Inferior parietal cortex (tissue), 1 donor: ENCODE data around the gene EIF4E1B.

Experiments used
- DNase-seq: peaks from one replicate; pipeline ENCODE4 v3.0.0-alpha.2; 2016; ENCODE audit errors: extremely low spot score

The EIF4E1B gene

DNA sequence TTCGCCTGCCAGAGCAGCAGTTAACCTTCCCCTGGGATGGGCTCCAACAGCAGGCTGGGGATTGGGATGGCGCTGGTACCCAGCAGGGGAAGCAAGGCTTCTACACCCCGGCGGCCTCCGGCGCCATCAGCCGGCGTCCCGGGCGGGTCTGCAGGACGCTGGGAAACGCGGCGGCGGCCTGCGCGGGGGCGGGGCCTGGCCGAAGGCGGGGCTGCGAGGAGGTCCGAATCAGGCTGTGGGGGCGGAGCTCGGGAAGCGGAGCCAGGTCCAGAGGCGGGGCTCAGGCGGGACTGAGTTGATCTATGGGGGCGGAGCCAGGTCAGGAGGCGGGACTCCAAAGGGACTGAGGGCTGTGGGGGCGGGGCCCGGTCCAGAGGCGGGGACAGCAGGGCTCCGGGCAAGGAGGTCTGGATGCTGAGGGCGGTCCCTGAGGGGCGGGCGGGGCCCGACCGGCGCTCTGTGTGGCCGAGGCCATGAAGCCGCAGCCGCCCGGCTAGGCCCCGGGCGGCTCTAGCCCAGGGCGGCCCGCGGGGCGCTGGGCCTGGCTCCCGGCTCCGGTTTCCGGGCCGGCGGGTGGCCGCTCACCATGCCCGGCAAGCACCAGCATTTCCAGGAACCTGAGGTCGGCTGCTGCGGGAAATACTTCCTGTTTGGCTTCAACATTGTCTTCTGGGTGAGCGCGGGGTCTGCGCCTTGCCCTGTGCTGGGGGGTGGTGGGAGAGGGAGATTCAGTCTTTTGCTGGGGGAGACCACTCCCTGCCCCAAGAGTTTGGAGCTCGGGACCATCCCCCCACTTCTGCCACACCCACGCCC lies 16.8 kb downstream of the EIF4E1B start, which contains the start of gene TSPAN17:
TSS of gene TSPAN17 (plus strand) at position 455 of the 813 bp plus-strand sequence. CDS start at position 587, 132 bp downstream.
- peak; percentile 96 for DNase-seq

DNA sequence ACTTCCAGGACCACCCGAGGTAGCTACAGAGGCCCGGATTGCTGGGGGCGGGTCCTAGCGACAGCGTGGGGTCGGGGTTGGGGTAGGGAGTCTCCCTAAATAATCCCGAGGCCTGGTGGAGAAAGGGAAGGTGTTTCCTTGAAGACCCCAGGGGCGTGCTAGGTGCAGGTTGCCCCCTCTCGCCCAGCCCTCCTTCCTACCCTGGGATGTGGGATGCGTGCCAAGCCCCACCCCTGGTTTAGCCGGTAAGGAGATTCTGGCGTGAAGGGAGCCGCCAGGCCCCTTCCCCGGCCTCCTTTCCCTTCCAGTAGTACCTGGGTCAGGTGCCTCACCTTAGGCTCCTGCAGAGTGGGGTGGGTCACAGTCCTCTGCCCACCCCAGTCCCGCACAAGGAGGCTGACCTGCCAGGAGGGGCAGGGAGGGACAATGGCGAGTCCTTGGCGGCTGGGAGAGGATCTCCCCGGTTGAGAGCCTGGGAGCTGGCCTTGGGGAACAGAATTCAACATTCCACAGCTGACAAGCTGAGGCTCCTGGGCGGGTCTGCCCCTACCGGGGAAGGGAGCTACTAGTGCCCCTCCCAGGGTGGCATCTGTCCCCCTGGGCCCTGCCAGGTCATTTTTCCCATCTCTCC lies 17.5 kb downstream of the EIF4E1B start:
- no peak for DNase-seq

DNA sequence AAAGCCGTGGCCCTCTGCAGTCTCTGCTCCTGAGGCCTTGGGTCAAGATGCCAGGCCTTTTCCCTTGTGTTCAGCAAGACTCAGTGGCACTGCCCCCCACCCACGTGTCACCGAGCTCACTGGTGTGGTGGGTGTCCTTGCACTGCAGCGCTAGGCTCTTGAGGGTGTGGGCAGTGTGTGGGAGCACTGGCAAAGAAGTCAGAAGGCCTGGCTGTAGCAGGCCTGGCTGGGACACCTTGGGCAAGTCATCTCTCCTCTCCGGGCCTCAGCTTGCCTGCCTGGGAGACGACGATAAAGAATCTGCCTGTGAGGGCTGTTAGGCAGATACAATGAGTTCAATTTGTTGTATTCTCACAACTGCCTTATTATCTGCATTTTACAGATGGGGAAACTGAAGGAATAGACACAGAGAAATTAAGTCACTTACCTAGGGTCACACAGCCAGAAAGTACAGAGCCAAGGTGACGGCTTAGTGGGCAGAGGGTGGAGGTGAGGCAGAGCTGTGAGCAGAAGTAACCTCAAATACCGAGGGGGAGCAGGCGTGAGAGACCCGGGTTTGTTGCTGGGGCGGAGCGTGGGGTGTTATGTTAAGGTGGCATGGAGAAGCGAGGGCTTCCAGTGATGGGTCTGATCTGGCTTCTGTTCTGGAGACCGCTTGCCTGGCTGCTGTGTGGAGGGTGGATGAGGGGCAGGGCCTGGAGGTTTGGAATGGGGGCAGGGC lies 18.2 kb downstream of the EIF4E1B start:
- no peak for DNase-seq

DNA sequence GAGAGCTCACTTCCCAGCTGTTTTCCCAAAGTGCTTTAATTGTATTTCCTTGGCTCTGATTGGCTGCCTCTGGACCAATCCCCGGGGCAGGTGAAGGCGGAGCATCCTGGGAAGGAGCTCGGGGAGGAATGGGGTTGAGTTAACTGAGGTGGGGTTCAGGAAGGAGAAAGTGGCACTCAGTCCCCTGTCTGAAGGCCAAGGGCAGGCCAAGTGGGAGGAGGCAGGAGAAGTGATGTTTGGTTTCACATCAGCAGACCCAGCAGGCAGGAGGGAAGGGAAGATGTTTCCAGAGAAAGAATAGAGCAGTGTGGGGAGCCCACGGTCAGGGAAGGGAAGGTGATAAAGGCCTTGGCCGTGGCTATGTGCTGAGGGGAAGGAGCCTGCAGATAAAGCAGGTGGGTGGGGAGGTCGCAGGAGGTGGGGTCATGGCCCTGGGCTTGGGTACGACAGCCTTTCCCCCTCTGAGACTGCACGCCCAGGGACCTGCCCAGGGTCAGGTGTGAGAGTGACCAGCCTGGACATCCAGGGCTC lies 19.9 kb downstream of the EIF4E1B start:
- no peak for DNase-seq

DNA sequence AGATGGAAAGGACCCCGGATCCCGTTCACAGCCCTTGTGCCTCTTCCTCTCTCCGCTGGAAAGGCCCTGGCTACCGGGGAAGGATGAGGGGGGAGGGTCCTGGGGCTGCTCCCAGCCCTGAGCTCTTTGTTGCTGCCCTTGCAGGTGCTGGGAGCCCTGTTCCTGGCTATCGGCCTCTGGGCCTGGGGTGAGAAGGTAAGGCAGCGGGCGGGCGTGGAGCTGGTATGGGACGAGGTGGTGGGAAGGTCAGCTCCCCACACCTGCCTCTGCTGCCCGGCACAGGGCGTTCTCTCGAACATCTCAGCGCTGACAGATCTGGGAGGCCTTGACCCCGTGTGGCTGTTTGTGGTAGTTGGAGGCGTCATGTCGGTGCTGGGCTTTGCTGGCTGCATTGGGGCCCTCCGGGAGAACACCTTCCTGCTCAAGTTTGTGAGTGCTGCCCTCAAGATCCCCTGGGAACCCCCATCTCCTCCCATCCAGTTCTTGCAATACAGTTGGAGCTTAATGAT lies 21.1 kb downstream of the EIF4E1B start:
- no peak for DNase-seq

DNA sequence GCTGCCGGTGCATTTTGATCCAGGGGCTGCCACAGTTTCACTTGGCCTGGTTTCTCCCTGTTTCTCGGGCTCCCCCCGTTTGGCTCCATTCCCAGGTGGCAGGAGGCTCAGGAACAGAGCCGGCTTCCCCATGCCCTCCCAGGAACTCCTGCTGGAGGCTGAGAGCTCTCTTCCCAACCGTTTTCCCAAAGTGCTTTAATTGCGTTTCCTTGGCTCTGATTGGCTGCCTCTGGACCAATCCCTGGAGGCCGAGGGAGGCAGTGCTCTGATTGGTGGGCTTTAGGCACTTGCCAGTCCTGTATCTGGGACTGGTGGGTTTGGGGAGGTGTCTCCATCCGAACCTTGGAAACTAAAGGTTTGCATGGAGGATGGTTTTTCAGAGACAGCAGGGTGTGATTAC lies 21.7 kb downstream of the EIF4E1B start:
- peak; percentile 73 for DNase-seq

DNA sequence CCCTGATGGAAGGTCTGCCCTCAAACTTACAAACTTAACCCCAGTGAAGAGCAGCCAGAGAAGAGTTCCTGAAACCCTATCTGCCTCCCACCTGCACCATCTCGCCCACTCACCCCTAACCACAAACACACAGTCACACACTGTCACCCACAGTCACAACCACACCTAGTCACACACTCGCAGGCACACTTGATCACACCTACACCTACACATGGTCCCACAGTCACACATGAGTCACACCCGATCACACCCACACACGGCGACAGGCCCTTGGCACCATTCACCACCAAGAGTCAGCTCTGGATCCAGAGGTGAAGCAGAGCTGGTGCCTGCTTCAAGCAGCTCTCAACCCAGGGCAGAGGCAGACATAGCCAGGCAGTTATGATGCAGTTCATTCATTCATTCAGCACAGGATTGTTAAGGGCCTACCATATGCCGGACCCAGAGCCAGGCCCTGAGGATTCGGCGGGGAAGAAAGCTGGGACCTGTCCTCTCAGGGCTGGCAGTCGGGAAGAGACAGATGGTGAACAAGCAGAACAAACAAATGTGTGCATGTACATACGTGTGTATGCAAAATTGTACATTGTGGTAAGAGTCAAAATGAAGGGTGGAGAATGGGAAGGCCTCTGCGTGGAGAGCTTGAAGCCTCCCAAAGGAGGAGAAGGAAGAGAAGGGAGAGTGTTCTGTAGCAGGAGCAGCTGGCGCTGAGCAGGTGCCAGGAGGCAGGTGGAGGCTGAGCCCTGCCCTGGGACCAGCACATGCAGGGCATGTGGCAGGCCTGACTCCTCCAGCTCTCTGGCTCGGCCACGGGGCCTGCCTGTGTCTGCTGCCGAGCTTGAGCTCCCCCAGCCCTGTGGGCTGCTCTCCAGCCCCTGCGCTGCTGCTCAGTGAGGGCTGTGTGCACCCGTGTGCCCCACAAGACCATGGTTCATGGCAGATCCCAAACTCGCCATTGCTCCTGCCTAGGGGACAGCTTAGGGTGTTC lies 23.2 kb downstream of the EIF4E1B start:
- no peak for DNase-seq

DNA sequence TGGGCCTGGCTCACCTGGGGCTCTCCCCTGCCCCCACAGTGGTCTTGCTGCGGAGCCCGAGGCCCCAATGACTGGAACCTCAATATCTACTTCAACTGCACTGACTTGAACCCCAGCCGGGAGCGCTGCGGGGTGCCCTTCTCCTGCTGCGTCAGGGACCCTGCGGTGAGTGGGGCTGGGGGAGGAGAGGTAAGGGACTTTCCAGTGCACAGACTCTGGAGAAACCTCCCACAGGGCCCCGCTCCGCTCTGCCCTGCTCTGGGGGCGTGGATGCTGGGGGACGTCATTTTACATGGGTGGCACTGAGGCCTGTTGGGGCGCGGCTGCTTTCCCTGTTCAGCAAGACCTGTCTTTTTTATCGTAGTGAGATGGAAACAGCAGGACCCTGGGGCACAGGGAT lies 24.4 kb downstream of the EIF4E1B start:
- no peak for DNase-seq

DNA sequence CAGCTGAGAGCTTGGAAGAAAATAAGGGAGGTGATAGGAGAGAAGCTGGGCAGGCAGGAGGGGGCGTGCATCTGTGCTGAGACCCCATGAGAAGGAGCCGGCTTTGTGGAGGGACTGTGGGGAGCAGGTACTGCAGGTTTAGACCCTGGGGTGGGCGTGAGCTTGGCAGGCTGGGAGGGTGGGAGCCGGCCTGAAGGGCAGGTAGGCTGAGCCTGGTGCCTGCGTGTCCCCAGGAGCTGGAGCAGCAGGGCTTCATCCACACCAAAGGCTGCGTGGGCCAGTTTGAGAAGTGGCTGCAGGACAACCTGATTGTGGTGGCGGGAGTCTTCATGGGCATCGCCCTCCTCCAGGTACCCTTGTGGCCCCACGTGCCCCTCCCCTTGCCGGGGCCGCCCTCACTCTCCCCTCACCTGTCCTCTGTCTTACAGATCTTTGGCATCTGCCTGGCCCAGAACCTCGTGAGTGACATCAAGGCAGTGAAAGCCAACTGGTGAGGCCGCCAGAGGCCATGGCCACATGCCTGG lies 26.1 kb downstream of the EIF4E1B start:
- no peak for DNase-seq

DNA sequence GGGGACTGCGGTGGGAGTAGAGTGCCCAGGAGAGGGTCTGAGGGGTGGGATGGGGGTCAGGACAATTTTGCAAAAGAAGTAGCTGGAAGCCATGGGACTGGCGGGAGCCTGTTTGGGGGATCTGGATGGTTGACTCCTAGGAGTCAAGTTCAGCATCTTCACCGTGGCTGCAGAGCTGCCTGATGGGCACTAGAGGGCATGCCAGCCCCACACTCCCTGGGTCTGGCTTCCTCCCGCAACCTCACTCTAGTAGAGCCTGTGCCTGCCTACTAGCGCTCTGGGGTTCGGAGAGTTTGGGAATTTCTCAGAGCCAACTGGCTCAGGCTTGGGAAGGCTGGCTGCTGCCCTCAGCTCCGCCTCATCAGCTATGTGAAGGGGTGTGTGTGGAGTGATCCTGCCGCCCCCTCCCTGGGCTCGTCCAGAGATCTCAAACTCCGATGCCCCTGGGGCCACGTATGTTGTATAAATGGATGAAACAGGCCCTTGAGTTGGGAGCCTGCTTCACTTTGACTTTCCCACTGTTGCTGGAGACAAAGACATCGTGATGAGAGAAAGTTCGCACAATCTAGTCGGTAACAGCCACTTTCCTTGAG lies 27.6 kb downstream of the EIF4E1B start:
- DNase-seq: peak; percentile 71

DNA sequence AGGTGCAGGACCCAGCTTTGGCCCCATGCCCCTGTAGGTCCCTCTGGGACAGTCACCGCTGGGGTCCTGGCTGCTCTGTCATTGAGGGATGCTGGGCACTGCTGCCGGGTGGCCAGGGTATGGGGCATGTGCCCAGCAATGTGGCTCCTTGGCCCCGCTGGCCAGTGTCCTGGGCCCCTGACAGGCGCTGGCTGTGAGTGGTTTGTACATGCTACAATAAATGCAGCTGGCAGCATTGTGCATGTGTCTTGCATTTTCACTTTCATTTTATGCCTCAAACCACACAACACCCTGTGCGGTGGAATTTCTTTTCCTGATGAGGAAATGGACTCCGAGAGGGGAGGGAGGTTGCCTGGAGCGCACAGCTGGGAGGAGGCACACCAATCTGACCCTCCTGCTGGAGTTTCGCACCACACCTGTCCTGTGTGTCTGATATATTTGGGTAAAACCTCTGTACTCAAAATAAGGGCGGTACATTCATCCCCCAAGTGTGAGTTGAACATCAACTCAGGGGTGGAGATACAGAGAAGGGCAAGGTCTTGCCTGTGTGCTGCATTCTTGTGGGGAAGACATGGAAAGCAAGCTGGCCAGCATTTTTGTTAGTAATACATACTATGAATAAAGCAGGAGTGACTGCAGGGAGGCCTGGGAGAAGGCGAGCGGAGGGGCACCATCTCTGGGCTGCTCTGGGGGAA lies 28.5 kb downstream of the EIF4E1B start:
- DNase-seq: no peak

DNA sequence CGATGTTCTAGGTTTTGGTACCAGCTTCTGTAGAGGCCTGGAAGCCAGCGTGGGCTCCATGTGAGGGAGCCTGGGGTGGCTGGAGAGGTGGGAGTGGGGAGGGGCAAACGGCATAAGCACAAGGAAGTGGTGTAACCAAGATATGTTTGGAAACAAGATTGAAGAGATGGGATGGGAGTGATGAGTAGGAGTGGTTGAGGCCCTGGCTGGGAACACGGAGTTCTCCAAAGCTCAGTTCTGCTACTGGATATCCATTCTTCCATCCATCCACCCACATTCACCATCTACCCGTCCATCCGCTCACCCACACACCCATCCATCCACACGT lies 29.0 kb downstream of the EIF4E1B start:
- DNase-seq: no peak

DNA sequence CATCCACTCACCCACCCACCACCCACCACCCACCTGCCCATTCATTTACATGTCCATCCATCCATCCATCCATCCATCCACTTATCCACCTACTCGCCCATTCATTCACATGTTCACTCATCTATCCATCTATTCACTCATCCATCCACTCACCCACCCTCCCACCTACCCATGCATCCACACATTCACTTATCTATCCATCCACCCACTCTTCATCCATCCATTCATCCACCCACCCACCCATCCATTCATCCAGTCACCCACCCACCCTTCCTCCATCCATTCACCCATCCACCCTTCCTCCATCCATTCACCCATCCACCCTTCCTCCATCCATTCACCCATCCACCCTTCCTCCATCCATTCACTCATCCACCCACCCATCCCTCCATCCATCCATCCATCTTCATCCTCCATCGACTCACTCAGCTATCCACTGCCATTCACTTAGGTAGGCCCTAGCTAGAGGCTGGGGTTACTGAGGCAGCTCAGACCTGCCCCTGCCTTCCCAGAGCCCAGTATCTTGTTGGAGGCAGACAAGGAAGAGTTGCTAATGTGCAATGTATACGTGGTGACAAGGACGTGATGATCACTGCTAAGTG lies 29.5 kb downstream of the EIF4E1B start:
- no peak for DNase-seq

DNA sequence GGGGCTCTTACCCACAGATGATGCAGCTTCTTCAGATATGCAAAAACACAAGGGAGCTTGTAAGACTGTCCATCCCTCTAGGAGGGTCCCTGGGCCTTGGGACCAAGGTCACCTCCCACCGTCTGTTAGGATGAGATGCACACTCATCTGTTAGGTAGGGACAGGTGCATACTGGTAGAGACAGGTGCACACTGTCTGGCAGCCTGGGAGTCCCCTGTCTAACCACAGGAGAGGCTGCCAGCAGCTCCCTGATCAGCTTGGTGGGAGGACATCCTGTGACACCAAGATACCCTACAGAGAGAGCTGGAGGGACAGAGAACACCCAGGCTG lies 30.0 kb downstream of the EIF4E1B start:
- DNase-seq: no peak

DNA sequence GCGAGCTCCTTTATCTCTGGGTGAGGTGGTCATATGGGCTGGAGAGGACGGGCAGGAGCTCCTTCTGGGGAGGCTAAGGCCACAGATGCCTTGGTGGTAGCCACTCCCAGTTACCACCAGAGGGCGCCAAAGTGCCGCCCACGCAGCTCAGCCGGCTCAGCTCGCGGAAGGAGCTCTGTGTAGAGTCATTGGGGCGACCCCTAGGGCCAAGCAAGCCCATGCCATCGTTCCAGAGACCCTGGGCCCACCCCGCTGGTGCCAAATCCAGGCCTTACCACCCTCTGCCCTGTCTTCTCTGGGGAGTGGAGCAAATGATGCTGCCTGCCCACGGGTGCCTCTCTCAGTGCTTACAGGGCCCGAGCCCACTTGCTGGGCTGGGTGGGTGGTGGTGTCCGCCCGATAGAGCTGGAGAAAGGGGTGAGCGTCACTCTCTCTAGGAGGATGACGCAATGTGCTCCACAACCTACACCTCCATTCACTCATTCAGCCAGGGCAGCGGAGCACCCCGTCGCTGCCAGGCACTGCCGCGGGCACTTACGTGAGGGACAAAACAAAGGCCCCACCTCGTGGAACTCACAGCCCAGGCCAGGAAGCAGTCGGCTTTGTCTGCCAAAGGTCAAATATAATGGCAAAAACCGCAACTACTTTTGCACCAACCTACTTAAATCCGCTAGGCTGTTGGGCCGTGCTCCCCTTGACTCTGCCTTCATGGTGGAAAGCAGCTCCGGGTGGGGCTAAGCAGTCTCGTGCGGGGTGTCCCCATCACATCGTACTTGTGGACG lies 30.6 kb downstream of the EIF4E1B start:
- DNase-seq: peak; percentile 87

DNA sequence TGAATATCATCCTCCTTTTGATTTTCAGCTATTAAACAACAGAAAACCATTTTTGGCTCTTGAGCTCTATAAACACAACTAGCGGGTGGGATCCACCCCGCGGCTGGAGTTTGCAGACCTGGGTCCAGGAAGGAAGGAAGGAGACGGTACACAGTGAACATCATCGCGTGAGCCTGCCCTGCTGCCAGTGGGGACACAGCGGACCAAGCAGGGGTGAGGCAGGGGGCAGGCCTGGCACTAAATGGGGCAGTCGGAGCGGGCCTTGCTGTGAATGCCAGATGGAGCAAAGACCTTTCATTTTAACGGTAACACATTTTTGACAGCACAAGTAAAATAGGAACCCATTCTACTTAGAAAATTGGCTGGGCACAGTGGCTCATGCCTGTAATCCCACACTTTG lies 31.2 kb downstream of the EIF4E1B start:
- DNase-seq: no peak

DNA sequence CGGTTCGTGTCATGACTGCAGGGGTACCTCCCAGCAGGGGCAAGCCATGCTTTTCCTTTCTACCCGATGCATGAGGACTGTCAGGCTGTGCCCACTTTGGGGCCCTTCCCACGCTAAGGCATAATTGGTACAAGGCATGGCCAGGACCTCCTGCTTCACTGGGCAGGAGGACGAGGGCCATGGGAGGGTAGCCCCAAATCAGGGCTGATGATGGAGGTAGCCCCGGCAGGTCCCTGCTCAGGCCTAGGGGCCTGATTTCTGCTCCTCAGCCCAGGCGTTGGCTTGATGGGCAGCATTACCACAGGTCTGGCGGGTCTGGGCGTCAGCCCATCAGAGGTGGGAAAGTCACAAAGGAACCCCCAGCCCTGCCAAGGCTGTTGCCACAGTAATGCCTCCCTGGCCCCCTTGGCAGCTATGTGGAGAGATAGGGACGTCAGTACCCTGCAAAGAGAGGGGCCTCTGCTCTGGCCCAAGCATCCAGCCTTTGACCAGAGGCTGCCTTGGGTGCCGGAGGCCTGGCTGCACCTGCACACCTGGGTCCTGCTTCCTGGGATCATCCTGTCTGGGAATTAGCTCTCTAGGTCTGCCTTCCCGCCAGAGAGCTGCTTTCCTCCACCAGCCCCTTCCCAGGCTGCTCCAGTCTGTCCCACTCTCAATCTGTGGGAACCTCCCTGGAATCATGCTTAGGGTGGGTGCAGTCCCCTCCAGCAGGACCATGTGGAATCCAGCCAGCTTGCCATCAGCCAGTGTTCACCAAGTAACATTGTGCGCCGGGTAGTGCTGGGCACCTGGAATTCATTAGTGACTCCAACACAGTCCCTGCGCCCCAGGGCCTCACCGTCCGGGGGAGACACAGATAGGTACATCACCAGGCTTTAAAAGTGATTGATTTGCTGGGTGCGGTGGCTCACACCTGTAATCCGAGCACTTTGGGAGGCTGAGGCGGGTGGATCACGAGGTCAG lies 32.2 kb downstream of the EIF4E1B start:
- no peak for DNase-seq

DNA sequence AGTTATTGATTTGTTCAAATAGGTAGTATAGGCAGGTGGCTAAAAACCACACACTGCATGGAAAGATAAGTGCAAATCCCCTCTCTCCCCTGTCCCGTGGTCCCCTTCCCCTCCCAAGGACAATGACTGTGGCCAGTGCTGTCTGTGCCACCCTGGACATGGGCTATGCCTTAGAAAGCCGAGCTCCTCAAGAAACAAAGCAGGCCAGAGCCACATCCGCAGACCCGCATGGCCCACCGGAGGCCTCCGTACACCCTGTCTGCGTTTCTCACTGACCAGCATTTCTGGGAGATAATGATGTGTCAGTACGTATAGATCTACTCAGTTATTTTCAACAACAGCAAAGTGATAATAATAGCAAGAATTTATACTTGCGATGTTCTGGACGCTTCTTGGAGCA lies 33.1 kb downstream of the EIF4E1B start:
- DNase-seq: no peak
